Trophoblast cell (in vitro differentiated cells and primary cell): Measurements from ENCODE around the gene HOOK1.
A peak's percentile ranks its signal among the peaks of the same experiment; 100 is the strongest.

Experiments
- DNase-seq, 2 donors: peaks; one replicate each; pipeline ENCODE4 v3.0.0-alpha.2; 2016
- H2AFZ ChIP-seq: 2 replicates; pipeline ENCODE4 v1.6.1; 2013; ENCODE audit warnings: low read length, moderate library complexity, mild to moderate bottlenecking; ENCODE audit not compliant: insufficient read depth, poor library complexity
- H2AK5ac ChIP-seq: 2 replicates; pipeline ENCODE4 v1.6.1; 2013; ENCODE audit warnings: mild to moderate bottlenecking, low read length
- H2BK120ac ChIP-seq: 2 replicates; pipeline ENCODE4 v1.6.1; 2013; ENCODE audit warnings: low read length, mild to moderate bottlenecking, moderate library complexity; ENCODE audit not compliant: insufficient read depth, poor library complexity
- H2BK12ac ChIP-seq: 2 replicates; pipeline ENCODE4 v1.6.1; 2013; ENCODE audit warnings: mild to moderate bottlenecking, low read length, moderate library complexity
- H2BK5ac ChIP-seq: 2 replicates; pipeline ENCODE4 v1.6.1; 2013; ENCODE audit warnings: low read length, low read depth, moderate library complexity, mild to moderate bottlenecking; ENCODE audit not compliant: poor library complexity
- H3K14ac ChIP-seq: 2 replicates; pipeline ENCODE4 v1.6.1; 2013; ENCODE audit warnings: mild to moderate bottlenecking, low read length
- H3K18ac ChIP-seq: 2 replicates; pipeline ENCODE4 v1.6.1; 2013; ENCODE audit warnings: mild to moderate bottlenecking, low read length
- H3K23ac ChIP-seq: 2 replicates; pipeline ENCODE4 v1.6.1; 2013; ENCODE audit warnings: low read length
- H3K27ac ChIP-seq: 2 replicates; pipeline ENCODE4 v1.5.1; 2013; ENCODE audit warnings: low read depth, mild to moderate bottlenecking, inconsistent platforms, low read length, moderate library complexity
- H3K27me3 ChIP-seq: 2 replicates; pipeline ENCODE4 v1.6.1; 2013; ENCODE audit warnings: inconsistent platforms, mild to moderate bottlenecking, low read length, moderate library complexity; ENCODE audit not compliant: insufficient read depth
- H3K36me3 ChIP-seq, 2 experiments: 1 replicate in 1 of 2; 2 replicates in 1 of 2; pipeline ENCODE4 v1.6.1; 2013; ENCODE audit warnings: low read length in 2 of 2, mild to moderate bottlenecking in 2 of 2, moderate library complexity in 1 of 2; ENCODE audit not compliant: insufficient read depth in 2 of 2, control insufficient read depth in 1 of 2
- H3K4ac ChIP-seq: 2 replicates; pipeline ENCODE4 v1.6.1; 2013; ENCODE audit warnings: low read depth, mild to moderate bottlenecking, low read length, moderate library complexity
- H3K4me1 ChIP-seq, 2 experiments: 1 replicate in 1 of 2; 2 replicates in 1 of 2; pipeline ENCODE4 v1.6.1; 2013; ENCODE audit warnings: low read length in 2 of 2, mild to moderate bottlenecking in 2 of 2, moderate library complexity in 1 of 2; ENCODE audit not compliant: insufficient read depth in 2 of 2, control insufficient read depth in 1 of 2
- H3K4me2 ChIP-seq: 2 replicates; pipeline ENCODE4 v1.6.1; 2013; ENCODE audit warnings: inconsistent platforms, mild to moderate bottlenecking, low read length, moderate library complexity
- H3K4me3 ChIP-seq: 2 replicates; pipeline ENCODE4 v1.5.1; 2013; ENCODE audit warnings: mild to moderate bottlenecking, low read depth, low read length, inconsistent platforms
- H3K79me1 ChIP-seq: one replicate; pipeline ENCODE4 v1.6.1; 2013; ENCODE audit warnings: low read length
- H3K79me2 ChIP-seq: 2 replicates; pipeline ENCODE4 v1.6.1; 2013; ENCODE audit warnings: low read length, mild to moderate bottlenecking; ENCODE audit not compliant: control insufficient read depth, insufficient read depth, poor library complexity
- H3K9ac ChIP-seq: 2 replicates; pipeline ENCODE4 v1.6.1; 2013; ENCODE audit warnings: mild to moderate bottlenecking, low read length
- H3K9me3 ChIP-seq: 2 replicates; pipeline ENCODE4 v1.6.1; 2013; ENCODE audit warnings: low read depth, mild to moderate bottlenecking, control low read depth, inconsistent platforms, low read length; ENCODE audit not compliant: insufficient read depth
- H4K12ac ChIP-seq: 2 replicates; pipeline ENCODE4 v1.6.1; 2013; ENCODE audit warnings: low read depth, mild to moderate bottlenecking, low read length, moderate library complexity
- H4K8ac ChIP-seq: 2 replicates; pipeline ENCODE4 v1.6.1; 2013; ENCODE audit warnings: low read depth, mild to moderate bottlenecking, low read length, moderate library complexity
- H4K91ac ChIP-seq: one replicate; pipeline ENCODE4 v1.6.1; 2013; ENCODE audit warnings: low read depth, mild to moderate bottlenecking, low read length, moderate library complexity
- WGBS: extraction: QIAGEN DNeasy Blood & Tissue Kit; methylation state at CpG from one replicate; pipeline ENCODE4 v1.1.7; 2013; ENCODE audit warnings: missing lambda C conversion rate; ENCODE audit not compliant: insufficient read length, insufficient coverage; ENCODE audit errors: extremely low coverage; 5-methylcytosine and 5-hydroxymethylcytosine counted together

Gene HOOK1

DNA sequence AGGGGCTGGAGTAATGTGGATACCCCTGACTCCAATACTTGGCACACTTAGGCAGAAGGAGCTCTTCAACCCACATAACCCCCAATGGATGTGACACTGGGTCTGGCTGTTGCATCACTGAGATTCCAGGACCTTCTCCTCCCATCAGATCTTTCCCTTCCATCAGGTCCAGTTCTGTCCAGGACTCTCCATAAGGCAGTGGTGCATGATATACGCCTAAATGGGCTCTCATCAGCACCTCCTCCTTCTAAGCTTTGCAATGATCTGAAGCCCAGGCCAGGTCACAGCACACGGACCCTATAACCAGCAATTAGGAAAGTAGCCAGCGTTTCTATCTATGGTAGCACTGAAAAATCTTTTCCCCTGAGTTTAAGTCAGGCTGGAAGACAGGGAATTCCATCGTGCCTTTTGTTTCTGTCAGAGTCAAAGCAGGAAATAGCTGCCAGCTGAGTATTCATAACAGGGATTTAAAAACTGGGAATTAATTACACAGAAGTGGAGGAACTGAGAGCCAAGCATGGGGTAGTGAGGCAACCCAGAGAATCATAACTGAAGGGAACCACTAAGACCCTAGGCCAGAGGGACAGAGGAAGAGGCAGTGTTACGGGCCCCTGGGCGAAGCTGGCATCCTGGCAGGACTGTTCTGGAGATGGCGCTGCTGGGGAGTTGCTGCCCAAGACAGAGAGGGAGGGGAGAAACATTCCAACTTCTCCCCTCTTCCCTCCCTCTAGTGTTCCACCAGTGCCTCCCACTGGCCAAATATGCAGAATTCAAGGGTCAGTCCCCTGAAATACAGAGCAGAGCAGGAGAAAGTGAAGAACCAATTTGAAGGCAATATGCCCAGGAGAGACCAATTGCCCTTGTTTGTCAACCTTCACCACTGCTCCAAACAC lies 37.5 kb upstream of the HOOK1 start:
- Histone ChIP-seq H3K4me3 (no peak overlapping the region), H3K79me2 (no peaks in the 10 kb centered on the region), H3K36me3 (no peaks in the 10 kb centered on the region), H2AK5ac (no peak overlapping the region), H2AFZ (no peak overlapping the region), H3K4me1 (no peaks in the 10 kb centered on the region), H4K91ac (no peak overlapping the region), H3K23ac (no peak overlapping the region), H3K9ac (peak overlapping the region; percentile 36), H3K9me3 (no peaks in the 10 kb centered on the region), H3K79me1 (no peaks in the 10 kb centered on the region), H3K18ac (no peak overlapping the region), H4K8ac (no peak overlapping the region), H3K14ac (no peak overlapping the region), H2BK12ac (no peak overlapping the region), H2BK5ac (no peak overlapping the region), H2BK120ac (no peak overlapping the region), H3K4ac (no peak overlapping the region), H4K12ac (no peak overlapping the region), H3K4me2 (no peak overlapping the region), H3K27me3 (no peaks in the 10 kb centered on the region), H3K27ac (no peak overlapping the region)
- no CpG with 5 or more reads among the region's 7 CpGs for WGBS
- no peak for DNase-seq

DNA sequence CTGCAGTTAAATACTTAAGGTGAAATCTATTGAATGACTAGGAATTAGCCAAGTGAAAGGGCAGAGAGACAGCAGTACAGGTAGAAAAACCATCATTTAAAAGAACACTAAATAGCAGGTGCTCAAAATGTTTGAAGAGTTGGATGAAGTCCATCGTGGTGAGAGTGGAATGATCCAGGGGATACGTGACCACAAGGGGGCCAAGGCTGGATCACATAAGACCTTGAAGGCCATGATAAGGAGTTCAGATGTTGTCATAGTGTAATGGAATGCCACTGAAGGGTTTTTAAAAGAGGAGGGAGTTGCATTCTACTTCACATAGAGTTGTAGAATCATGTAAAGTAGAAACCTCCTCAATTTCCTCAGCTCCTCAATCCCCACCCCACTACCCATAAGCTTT lies 34.8 kb upstream of the HOOK1 start:
- no peaks in the 10 kb centered on the region for H3K4me1 ChIP-seq
- H3K79me1 ChIP-seq, result no peaks in the 10 kb centered on the region
- no peak overlapping the region for H3K4me2 ChIP-seq
- H4K91ac ChIP-seq, result no peak overlapping the region
- no peaks in the 10 kb centered on the region for H3K27me3 ChIP-seq
- no peak overlapping the region for H3K9ac ChIP-seq
- no CpG with 5 or more reads among the region's 2 CpGs for WGBS
- H3K36me3 ChIP-seq, result no peaks in the 10 kb centered on the region
- no peak overlapping the region for H4K12ac ChIP-seq
- H3K14ac ChIP-seq, result no peak overlapping the region
- no peak for DNase-seq
- H3K4ac ChIP-seq, result no peak overlapping the region
- H3K27ac ChIP-seq, result no peak overlapping the region
- no peak overlapping the region for H2BK5ac ChIP-seq
- H4K8ac ChIP-seq, result no peak overlapping the region
- no peak overlapping the region for H3K23ac ChIP-seq
- H3K79me2 ChIP-seq, result no peaks in the 10 kb centered on the region
- no peak overlapping the region for H3K4me3 ChIP-seq
- H3K18ac ChIP-seq, result no peak overlapping the region
- no peak overlapping the region for H2BK12ac ChIP-seq
- H3K9me3 ChIP-seq, result no peaks in the 10 kb centered on the region
- H2AK5ac ChIP-seq, result no peak overlapping the region
- H2BK120ac ChIP-seq, result no peak overlapping the region
- no peak overlapping the region for H2AFZ ChIP-seq

DNA sequence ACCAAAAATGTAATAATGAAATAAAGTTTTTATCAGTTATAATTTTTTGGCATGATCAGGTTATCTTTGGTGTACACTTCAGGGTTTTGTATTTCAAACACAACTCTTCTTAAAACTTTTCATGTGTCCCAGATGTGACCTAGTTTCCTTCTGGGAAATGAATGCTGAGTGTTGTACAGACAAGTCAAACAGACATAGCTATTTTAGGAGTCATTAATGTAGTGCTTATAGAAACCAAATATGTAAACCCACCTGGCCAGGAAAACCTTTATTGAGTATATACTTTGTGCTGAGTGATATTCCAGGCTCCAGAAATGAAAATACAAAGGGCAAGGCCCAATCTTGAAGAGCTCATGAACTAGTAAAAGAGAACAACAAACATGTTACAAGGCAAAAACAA lies 25.9 kb upstream of the HOOK1 start:
- H3K27ac ChIP-seq, result no peak overlapping the region
- no peaks in the 10 kb centered on the region for H3K4me1 ChIP-seq
- H3K14ac ChIP-seq, result no peak overlapping the region
- H2BK5ac ChIP-seq, result no peak overlapping the region
- H4K12ac ChIP-seq, result no peak overlapping the region
- no peak overlapping the region for H4K8ac ChIP-seq
- no peak overlapping the region for H3K18ac ChIP-seq
- H3K79me2 ChIP-seq, result no peaks in the 10 kb centered on the region
- no peak overlapping the region for H3K4me3 ChIP-seq
- H3K4ac ChIP-seq, result no peak overlapping the region
- H3K9me3 ChIP-seq, result peaks cover 8% of the 10 kb centered on the region
- H2AK5ac ChIP-seq, result no peak overlapping the region
- H3K79me1 ChIP-seq, result no peaks in the 10 kb centered on the region
- H2AFZ ChIP-seq, result no peak overlapping the region
- H3K36me3 ChIP-seq, result no peaks in the 10 kb centered on the region
- H3K4me2 ChIP-seq, result no peak overlapping the region
- no peaks in the 10 kb centered on the region for H3K27me3 ChIP-seq
- H2BK120ac ChIP-seq, result no peak overlapping the region
- DNase-seq, result no peak
- H3K23ac ChIP-seq, result no peak overlapping the region
- H2BK12ac ChIP-seq, result no peak overlapping the region
- H3K9ac ChIP-seq, result no peak overlapping the region
- H4K91ac ChIP-seq, result no peak overlapping the region

DNA sequence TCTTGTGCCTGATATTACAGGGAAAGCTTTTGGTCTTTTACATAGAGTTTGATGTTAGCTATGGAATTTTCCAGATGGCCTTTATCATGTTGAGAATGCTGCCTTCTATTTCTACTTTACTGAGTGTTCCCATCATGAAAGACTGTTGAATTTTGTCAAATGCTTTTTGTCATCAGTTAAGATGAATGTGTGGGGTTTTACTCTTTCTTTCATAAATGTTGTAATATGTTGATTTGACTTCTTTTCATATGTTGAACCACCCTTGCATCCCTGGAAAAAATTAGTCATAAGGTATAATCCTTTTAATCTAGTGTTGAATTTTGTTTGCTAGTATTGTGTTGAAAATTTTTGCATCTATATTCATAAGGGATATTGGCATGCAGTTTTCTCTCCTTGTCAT lies 16.1 kb upstream of the HOOK1 start:
- H3K79me2 ChIP-seq, result no peaks in the 10 kb centered on the region
- no peak overlapping the region for H3K4me3 ChIP-seq
- no peak overlapping the region for H2BK5ac ChIP-seq
- H2AK5ac ChIP-seq, result no peak overlapping the region
- H3K4ac ChIP-seq, result no peak overlapping the region
- no peak overlapping the region for H3K4me2 ChIP-seq
- H3K23ac ChIP-seq, result no peak overlapping the region
- H3K9me3 ChIP-seq, result no peaks in the 10 kb centered on the region
- no peak overlapping the region for H4K91ac ChIP-seq
- H3K14ac ChIP-seq, result no peak overlapping the region
- H3K27me3 ChIP-seq, result no peaks in the 10 kb centered on the region
- peak in 1 of 2 donors; percentile 1 for DNase-seq
- no peak overlapping the region for H3K18ac ChIP-seq
- H4K12ac ChIP-seq, result no peak overlapping the region
- no peaks in the 10 kb centered on the region for H3K4me1 ChIP-seq
- no peak overlapping the region for H3K27ac ChIP-seq
- no peaks in the 10 kb centered on the region for H3K36me3 ChIP-seq
- no peak overlapping the region for H2AFZ ChIP-seq
- H4K8ac ChIP-seq, result no peak overlapping the region
- no peaks in the 10 kb centered on the region for H3K79me1 ChIP-seq
- H2BK120ac ChIP-seq, result no peak overlapping the region
- no peak overlapping the region for H2BK12ac ChIP-seq
- no peak overlapping the region for H3K9ac ChIP-seq
